ENCODE measurements around the gene UBE3A.

The UBE3A gene

GRCh38 chr15:25394898-25395297 lies 43.9 kb downstream of the UBE3A start:
- H3K36me3 ChIP-seq (replicated peaks in 1 of 2; ENCODE audit: control insufficient read depth in 2 of 2, insufficient read depth in 2 of 2, low read length in 2 of 2), result peaks cover 0 to 89% of the 10 kb centered on the region in 2 donors
- no peaks in the 10 kb centered on the region for H3K27me3 ChIP-seq (ENCODE audit: control insufficient read depth in 3 of 3, insufficient read depth in 3 of 3, low read depth in 1 of 3, low read length in 3 of 3)
- no peak overlapping the region for H4K8ac ChIP-seq (ENCODE audit: low read depth, low read length)
- no peak overlapping the region for H3K14ac ChIP-seq (ENCODE audit: low read length)
- H3K18ac ChIP-seq (ENCODE audit: low read length), result no peak overlapping the region
- H3K27ac ChIP-seq (replicated peaks; ENCODE audit: low read length), result no peak overlapping the region
- peaks cover 0 to 9% of the 10 kb centered on the region in 2 donors for H3K4me1 ChIP-seq (ENCODE audit: control insufficient read depth in 2 of 2, insufficient read depth in 1 of 2, low read depth in 1 of 2, low read length in 2 of 2)
- H3K9ac ChIP-seq (ENCODE audit: low read depth, low read length, poor library complexity), result no peak overlapping the region
- peaks cover 4% of the 10 kb centered on the region for H3K79me1 ChIP-seq (ENCODE audit: low read depth, low read length)
- H3K4me3 ChIP-seq (ENCODE audit: low read length in 2 of 2), result no peak overlapping the region
- no peak overlapping the region for H3K4ac ChIP-seq (ENCODE audit: low read length)
- no peak overlapping the region for H2AFZ ChIP-seq (ENCODE audit: low read length)
- H2BK15ac ChIP-seq (ENCODE audit: low read length), result no peak overlapping the region
- H3K9me3 ChIP-seq (replicated peaks in 1 of 2; ENCODE audit: control insufficient read depth in 2 of 2, insufficient read depth in 1 of 2, low read depth in 1 of 2, low read length in 2 of 2), result peaks cover 0 to 17% of the 10 kb centered on the region in 2 donors
- H2AK5ac ChIP-seq (ENCODE audit: low read depth, low read length), result no peak overlapping the region
- H3K23ac ChIP-seq (ENCODE audit: low read depth, low read length, poor library complexity), result no peak overlapping the region
- H4K91ac ChIP-seq (ENCODE audit: low read depth, low read length, poor library complexity), result no peak overlapping the region
- H2BK120ac ChIP-seq (ENCODE audit: low read depth, low read length), result no peak overlapping the region
- no peak overlapping the region for H2BK5ac ChIP-seq (ENCODE audit: low read length)
- H2BK12ac ChIP-seq (ENCODE audit: low read length), result no peak overlapping the region
- no peak for DNase-seq (ENCODE audit: low spot score)
- WGBS, 2 donors (ENCODE audit: extremely low coverage in 2 of 2, insufficient read length in 2 of 2, insufficient replicate concordance in 1 of 2), result no CpG with 5 or more reads among the region's 2 CpGs
- no peak overlapping the region for H3K4me2 ChIP-seq (ENCODE audit: insufficient read depth, low read length, poor library complexity, severe bottlenecking)

GRCh38 chr15:25392806-25393205 lies 46.0 kb downstream of the UBE3A start:
- Histone ChIP-seq H3K27me3 (ENCODE audit: control insufficient read depth in 3 of 3, insufficient read depth in 3 of 3, low read depth in 1 of 3, low read length in 3 of 3) (no peaks in the 10 kb centered on the region), H3K27ac (replicated peaks; ENCODE audit: low read length) (no peak overlapping the region), H3K4me3 (ENCODE audit: low read length in 2 of 2) (no peak overlapping the region), H2BK12ac (ENCODE audit: low read length) (no peak overlapping the region), H2AK5ac (ENCODE audit: low read depth, low read length) (no peak overlapping the region), H4K91ac (ENCODE audit: low read depth, low read length, poor library complexity) (no peak overlapping the region), H3K23ac (ENCODE audit: low read depth, low read length, poor library complexity) (no peak overlapping the region), H3K4me2 (ENCODE audit: insufficient read depth, low read length, poor library complexity, severe bottlenecking) (no peak overlapping the region), H3K4me1 (ENCODE audit: control insufficient read depth in 2 of 2, insufficient read depth in 1 of 2, low read depth in 1 of 2, low read length in 2 of 2) (peaks cover 0 to 9% of the 10 kb centered on the region in 2 donors), H3K79me1 (ENCODE audit: low read depth, low read length) (peaks cover 2% of the 10 kb centered on the region), H3K14ac (ENCODE audit: low read length) (no peak overlapping the region), H2BK15ac (ENCODE audit: low read length) (no peak overlapping the region), H2AFZ (ENCODE audit: low read length) (no peak overlapping the region), H2BK120ac (ENCODE audit: low read depth, low read length) (no peak overlapping the region), H2BK5ac (ENCODE audit: low read length) (no peak overlapping the region), H3K18ac (ENCODE audit: low read length) (no peak overlapping the region), H3K9me3 (replicated peaks in 1 of 2; ENCODE audit: control insufficient read depth in 2 of 2, insufficient read depth in 1 of 2, low read depth in 1 of 2, low read length in 2 of 2) (peaks cover 0 to 18% of the 10 kb centered on the region in 2 donors), H3K4ac (ENCODE audit: low read length) (no peak overlapping the region), H3K9ac (ENCODE audit: low read depth, low read length, poor library complexity) (no peak overlapping the region), H4K8ac (ENCODE audit: low read depth, low read length) (no peak overlapping the region), H3K36me3 (replicated peaks in 1 of 2; ENCODE audit: control insufficient read depth in 2 of 2, insufficient read depth in 2 of 2, low read length in 2 of 2) (peaks cover 1 to 86% of the 10 kb centered on the region in 2 donors)
- DNase-seq (ENCODE audit: low spot score), result no peak
- no CpG with 5 or more reads among the region's 3 CpGs for WGBS, 2 donors (ENCODE audit: extremely low coverage in 2 of 2, insufficient read length in 2 of 2, insufficient replicate concordance in 1 of 2)

GRCh38 chr15:25391971-25392721 lies 46.7 kb downstream of the UBE3A start:
- Histone ChIP-seq H3K36me3 (replicated peaks in 1 of 2; ENCODE audit: control insufficient read depth in 2 of 2, insufficient read depth in 2 of 2, low read length in 2 of 2) (peaks cover 1 to 84% of the 10 kb centered on the region in 2 donors), H2BK12ac (ENCODE audit: low read length) (no peak overlapping the region), H4K91ac (ENCODE audit: low read depth, low read length, poor library complexity) (no peak overlapping the region), H3K27ac (replicated peaks; ENCODE audit: low read length) (no peak overlapping the region), H2BK5ac (ENCODE audit: low read length) (no peak overlapping the region), H3K27me3 (ENCODE audit: control insufficient read depth in 3 of 3, insufficient read depth in 3 of 3, low read depth in 1 of 3, low read length in 3 of 3) (no peaks in the 10 kb centered on the region), H3K23ac (ENCODE audit: low read depth, low read length, poor library complexity) (no peak overlapping the region), H3K4me1 (ENCODE audit: control insufficient read depth in 2 of 2, insufficient read depth in 1 of 2, low read depth in 1 of 2, low read length in 2 of 2) (peaks cover 0 to 9% of the 10 kb centered on the region in 2 donors), H3K4ac (ENCODE audit: low read length) (no peak overlapping the region), H3K79me1 (ENCODE audit: low read depth, low read length) (no peaks in the 10 kb centered on the region), H2AK5ac (ENCODE audit: low read depth, low read length) (no peak overlapping the region), H3K4me3 (ENCODE audit: low read length in 2 of 2) (no peak overlapping the region), H2BK120ac (ENCODE audit: low read depth, low read length) (no peak overlapping the region), H3K18ac (ENCODE audit: low read length) (no peak overlapping the region), H3K9me3 (replicated peaks in 1 of 2; ENCODE audit: control insufficient read depth in 2 of 2, insufficient read depth in 1 of 2, low read depth in 1 of 2, low read length in 2 of 2) (peaks cover 0 to 23% of the 10 kb centered on the region in 2 donors), H3K4me2 (ENCODE audit: insufficient read depth, low read length, poor library complexity, severe bottlenecking) (no peak overlapping the region), H3K9ac (ENCODE audit: low read depth, low read length, poor library complexity) (no peak overlapping the region), H4K8ac (ENCODE audit: low read depth, low read length) (no peak overlapping the region), H2AFZ (ENCODE audit: low read length) (no peak overlapping the region), H2BK15ac (ENCODE audit: low read length) (no peak overlapping the region), H3K14ac (ENCODE audit: low read length) (no peak overlapping the region)
- WGBS, 2 donors (ENCODE audit: extremely low coverage in 2 of 2, insufficient read length in 2 of 2, insufficient replicate concordance in 1 of 2), result no CpG with 5 or more reads among the region's 4 CpGs
- DNase-seq (ENCODE audit: low spot score), result no peak

GRCh38 chr15:25385986-25386385 lies 52.8 kb downstream of the UBE3A start:
- Histone ChIP-seq H3K36me3 (replicated peaks in 1 of 2; ENCODE audit: control insufficient read depth in 2 of 2, insufficient read depth in 2 of 2, low read length in 2 of 2) (peaks cover 4 to 85% of the 10 kb centered on the region in 2 donors), H3K9me3 (replicated peaks in 1 of 2; ENCODE audit: control insufficient read depth in 2 of 2, insufficient read depth in 1 of 2, low read depth in 1 of 2, low read length in 2 of 2) (peaks cover 2 to 67% of the 10 kb centered on the region in 2 donors), H3K9ac (ENCODE audit: low read depth, low read length, poor library complexity) (no peak overlapping the region), H3K18ac (ENCODE audit: low read length) (no peak overlapping the region), H4K8ac (ENCODE audit: low read depth, low read length) (no peak overlapping the region), H3K4ac (ENCODE audit: low read length) (no peak overlapping the region), H2BK12ac (ENCODE audit: low read length) (no peak overlapping the region), H2AK5ac (ENCODE audit: low read depth, low read length) (no peak overlapping the region), H4K91ac (ENCODE audit: low read depth, low read length, poor library complexity) (no peak overlapping the region), H2BK15ac (ENCODE audit: low read length) (no peak overlapping the region), H3K4me1 (ENCODE audit: control insufficient read depth in 2 of 2, insufficient read depth in 1 of 2, low read depth in 1 of 2, low read length in 2 of 2) (no peaks in the 10 kb centered on the region), H3K27me3 (ENCODE audit: control insufficient read depth in 3 of 3, insufficient read depth in 3 of 3, low read depth in 1 of 3, low read length in 3 of 3) (no peaks in the 10 kb centered on the region), H2BK120ac (ENCODE audit: low read depth, low read length) (no peak overlapping the region), H3K4me3 (ENCODE audit: low read length in 2 of 2) (no peak overlapping the region), H3K79me1 (ENCODE audit: low read depth, low read length) (peaks cover 2% of the 10 kb centered on the region), H3K23ac (ENCODE audit: low read depth, low read length, poor library complexity) (no peak overlapping the region), H3K14ac (ENCODE audit: low read length) (no peak overlapping the region), H2BK5ac (ENCODE audit: low read length) (no peak overlapping the region), H2AFZ (ENCODE audit: low read length) (no peak overlapping the region), H3K27ac (replicated peaks; ENCODE audit: low read length) (no peak overlapping the region), H3K4me2 (ENCODE audit: insufficient read depth, low read length, poor library complexity, severe bottlenecking) (no peak overlapping the region)
- no peak for DNase-seq (ENCODE audit: low spot score)

All from neuronal stem cell (in vitro differentiated cells).